Kidney (tissue), 14 donors: ENCODE measurements around the gene CRYL1. TPM values are rescaled to one million over a fixed set of nuclear protein-coding genes. Genes with fewer than 3 reads are reported as not detected.

ENCODE experiments used
- DNase-seq, 5 donors: peaks; one replicate each; pipeline ENCODE4 v3.0.0-alpha.2; 2013 to 2020
- FAIRE-seq: peaks from 2 replicates; lab custom pipeline; 2012; peaks lifted over from hg19 to GRCh38; lab: Jason Lieb, UNC
- H3K27ac ChIP-seq, 2 donors: one replicate each; pipeline ENCODE4 v1.7.0; 2013; ENCODE audit warnings: low read depth in 2 of 2, low read length in 2 of 2, inconsistent platforms in 1 of 2
- H3K27me3 ChIP-seq: one replicate; pipeline ENCODE4 v1.7.1; 2013; ENCODE audit warnings: low read length, inconsistent platforms; ENCODE audit not compliant: control insufficient read depth, insufficient read depth
- H3K36me3 ChIP-seq, 3 donors: one replicate each; pipeline versions ENCODE4 v1.7.0 to v1.7.1; 2013; ENCODE audit warnings: low read length in 3 of 3, control low read depth in 1 of 3, inconsistent platforms in 1 of 3; ENCODE audit not compliant: insufficient read depth in 3 of 3, control insufficient read depth in 2 of 3
- H3K4me1 ChIP-seq, 3 donors: one replicate each; pipeline versions ENCODE4 v1.7.0 to v1.7.1; 2013; ENCODE audit warnings: low read length in 3 of 3, inconsistent platforms in 1 of 3, low read depth in 1 of 3; ENCODE audit not compliant: control insufficient read depth in 2 of 3, insufficient read depth in 2 of 3
- H3K4me3 ChIP-seq, 3 donors: one replicate each; pipeline versions ENCODE4 v1.7.0 to v1.8.1; 2013; ENCODE audit warnings: low read length in 3 of 3, control low read depth in 1 of 3, inconsistent platforms in 1 of 3
- H3K9ac ChIP-seq, 3 donors: one replicate each; pipeline versions ENCODE4 v1.7.0 to v1.7.1; 2013; ENCODE audit warnings: low read length in 3 of 3, control low read depth in 1 of 3, inconsistent platforms in 1 of 3
- H3K9me3 ChIP-seq, 3 donors: one replicate each; pipeline versions ENCODE4 v1.7.0 to v1.7.1; 2013; ENCODE audit warnings: low read length in 3 of 3, control low read depth in 1 of 3, inconsistent platforms in 1 of 3; ENCODE audit not compliant: control insufficient read depth in 2 of 3, insufficient read depth in 1 of 3
- intact Hi-C: fragments of 100-400 bp; cut with DNase I; formaldehyde crosslinking; loops from one replicate; pipeline ENCODE4 v1.11.1; 2022
- polyA plus RNA-seq: library from polyadenylated mRNA; stranded (reverse); fragments of 350-450 nt; fragmentation: Illumina TruSeq; extraction: RNeasy Lipid Tissue Mini Kit (QIAGEN cat#74804); gene quantifications from one replicate; pipeline ENCODE4 v1.2.3, GENCODE V29; 2014; ENCODE audit warnings: low read depth, low replicate concordance; ENCODE audit not compliant: insufficient read depth
- total RNA-seq: library from RNA; stranded (reverse); fragmentation: NEBNext Ultra II Directional; extraction: Animal tissue kit (Norgen Biotek cat#: 25700); gene quantifications from one replicate; pipeline ENCODE4 v1.2.1, GENCODE V29; 2021
- TF ChIP-seq, protein P1 (sequence below): IDR thresholded peaks from 3 replicates; pipeline ENCODE4 v1.5.1; 2012; ENCODE audit warnings: mild to moderate bottlenecking, moderate library complexity, borderline replicate concordance; ENCODE audit not compliant: insufficient read depth; ENCODE audit errors: extremely low read depth
- donor health status: control.
- donor health status: control.
- donor health status: control.
- donor health status: control.
- donor health status: control.
- donor health status: DM: yes; HTN: yes; CAD: no.
- donor health status: Normal renal cell carcinoma (clear cell type).

The CRYL1 gene
- total and polyA plus RNA-seq, 2 donors from 2014 or later: 130 to 462 TPM

DNA sequence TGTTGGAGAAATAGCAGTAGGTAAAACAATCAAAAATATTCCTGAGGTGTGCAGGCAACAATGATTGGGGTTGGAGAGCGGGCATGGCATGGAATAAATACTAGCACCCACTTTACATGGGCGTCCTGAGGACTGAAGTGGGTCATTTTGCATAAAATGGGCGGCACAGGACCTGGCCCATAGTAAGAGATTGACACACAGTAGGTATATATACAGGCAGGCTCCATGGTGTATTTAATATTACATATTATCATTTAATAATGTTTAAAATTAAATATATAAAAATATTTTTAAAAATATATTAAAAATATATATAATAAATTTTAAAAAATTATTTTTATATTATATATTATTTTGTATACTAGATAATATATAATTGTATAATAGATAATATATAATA is 48.3 kb downstream of the CRYL1 start:
- intact Hi-C loops: no loop called here
- H3K27ac ChIP-seq: no peak overlapping the region
- H3K27me3 ChIP-seq: no peaks in the 10 kb centered on the region
- H3K9me3 ChIP-seq: no peaks in the 10 kb centered on the region
- peaks cover 0 to 4% (median 3%) of the 10 kb centered on the region in 3 donors for H3K4me1 ChIP-seq
- H3K4me3 ChIP-seq: no peak overlapping the region
- DNase-seq (no peak), FAIRE-seq (no peak)
- no peak overlapping the region for H3K9ac ChIP-seq
- H3K36me3 ChIP-seq: peaks cover 0 to 35% (median 11%) of the 10 kb centered on the region in 3 donors
- TF ChIP-seq, protein P1, sequence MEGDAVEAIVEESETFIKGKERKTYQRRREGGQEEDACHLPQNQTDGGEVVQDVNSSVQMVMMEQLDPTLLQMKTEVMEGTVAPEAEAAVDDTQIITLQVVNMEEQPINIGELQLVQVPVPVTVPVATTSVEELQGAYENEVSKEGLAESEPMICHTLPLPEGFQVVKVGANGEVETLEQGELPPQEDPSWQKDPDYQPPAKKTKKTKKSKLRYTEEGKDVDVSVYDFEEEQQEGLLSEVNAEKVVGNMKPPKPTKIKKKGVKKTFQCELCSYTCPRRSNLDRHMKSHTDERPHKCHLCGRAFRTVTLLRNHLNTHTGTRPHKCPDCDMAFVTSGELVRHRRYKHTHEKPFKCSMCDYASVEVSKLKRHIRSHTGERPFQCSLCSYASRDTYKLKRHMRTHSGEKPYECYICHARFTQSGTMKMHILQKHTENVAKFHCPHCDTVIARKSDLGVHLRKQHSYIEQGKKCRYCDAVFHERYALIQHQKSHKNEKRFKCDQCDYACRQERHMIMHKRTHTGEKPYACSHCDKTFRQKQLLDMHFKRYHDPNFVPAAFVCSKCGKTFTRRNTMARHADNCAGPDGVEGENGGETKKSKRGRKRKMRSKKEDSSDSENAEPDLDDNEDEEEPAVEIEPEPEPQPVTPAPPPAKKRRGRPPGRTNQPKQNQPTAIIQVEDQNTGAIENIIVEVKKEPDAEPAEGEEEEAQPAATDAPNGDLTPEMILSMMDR: no peak

- H3K36me3 ChIP-seq: peaks cover 0 to 35% (median 11%) of the 10 kb centered on the region in 3 donors
- H3K9me3 ChIP-seq: no peaks in the 10 kb centered on the region
- H3K4me3 ChIP-seq: no peak overlapping the region
- peaks cover 0 to 3% (median 0%) of the 10 kb centered on the region in 3 donors for H3K4me1 ChIP-seq
- intact Hi-C loops: no loop called here
- H3K27ac ChIP-seq: no peak overlapping the region
- H3K9ac ChIP-seq: no peak overlapping the region
- FAIRE-seq (no peak), DNase-seq (peak in 3 of 5 donors; percentile 45 to 58 (median 51))
- TF ChIP-seq, protein P1: no peak
- H3K27me3 ChIP-seq: no peaks in the 10 kb centered on the region
These were observed 49.5 kb downstream of the CRYL1 start for GRCh38 chr13:20475927-20476691.

- FAIRE-seq (no peak), DNase-seq (no peak)
- TF ChIP-seq, protein P1: no peak
- H3K4me1 ChIP-seq: peaks cover 0 to 3% (median 0%) of the 10 kb centered on the region in 3 donors
- H3K9ac ChIP-seq: no peak overlapping the region
- H3K27ac ChIP-seq: no peak overlapping the region
- H3K27me3 ChIP-seq: no peaks in the 10 kb centered on the region
- no peak overlapping the region for H3K4me3 ChIP-seq
- intact Hi-C loops: no loop called here
- peaks cover 0 to 40% (median 11%) of the 10 kb centered on the region in 3 donors for H3K36me3 ChIP-seq
- H3K9me3 ChIP-seq: no peaks in the 10 kb centered on the region
These were observed 51.1 kb downstream of the CRYL1 start for GRCh38 chr13:20474515-20474914.
